Superior temporal gyrus (tissue), 1 donor: ENCODE data around the gene TMEM179.
"Not testable (repeated sequence)": the region's sequence is repeated elsewhere in the genome, so short reads cannot be mapped to it uniquely, and the experiment has no call there.

Experiments
- DNase-seq: peaks from one replicate; pipeline ENCODE4 v3.0.0-alpha.2; 2016; ENCODE audit errors: extremely low spot score

Gene TMEM179

DNA sequence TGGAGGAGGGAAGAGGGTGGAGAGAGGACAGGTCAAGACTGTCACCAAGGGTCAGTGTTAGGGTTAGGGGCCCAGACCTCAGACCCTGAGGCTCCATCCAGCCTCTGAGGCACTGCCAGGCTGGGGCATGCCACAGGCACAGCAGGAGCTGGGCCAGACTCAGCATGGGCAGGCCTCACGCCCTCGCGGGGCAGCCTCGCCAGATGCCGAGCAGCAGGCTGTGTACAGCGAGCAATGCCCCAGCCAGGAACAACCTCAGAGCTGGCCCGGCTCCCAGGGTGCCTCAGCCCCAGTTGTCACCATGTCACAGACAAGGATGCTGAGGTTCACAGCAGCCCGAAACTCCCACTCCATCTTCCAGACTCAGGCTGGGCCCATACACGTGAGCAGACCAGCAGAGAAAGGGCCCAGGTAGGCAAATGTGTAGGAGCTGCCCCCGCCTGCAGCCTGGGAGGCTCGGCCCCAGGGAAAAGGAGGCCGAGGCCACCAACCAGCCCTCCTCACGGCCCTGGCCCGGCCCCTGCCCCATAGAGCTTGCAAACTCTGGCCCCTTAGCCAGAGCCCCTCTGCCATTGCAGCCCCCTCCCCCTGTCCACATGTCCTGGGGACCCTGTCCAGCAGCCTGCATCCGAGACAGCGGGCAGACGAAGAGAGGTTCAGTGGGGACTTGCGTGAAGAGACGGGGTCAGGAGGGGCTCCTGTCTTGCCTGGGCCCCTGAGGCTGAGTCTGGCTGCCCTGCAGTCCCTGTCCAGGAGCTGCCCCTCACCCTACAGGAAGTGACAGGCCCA lies 17.5 kb downstream of the TMEM179 start:
- peak; percentile 44 for DNase-seq

DNA sequence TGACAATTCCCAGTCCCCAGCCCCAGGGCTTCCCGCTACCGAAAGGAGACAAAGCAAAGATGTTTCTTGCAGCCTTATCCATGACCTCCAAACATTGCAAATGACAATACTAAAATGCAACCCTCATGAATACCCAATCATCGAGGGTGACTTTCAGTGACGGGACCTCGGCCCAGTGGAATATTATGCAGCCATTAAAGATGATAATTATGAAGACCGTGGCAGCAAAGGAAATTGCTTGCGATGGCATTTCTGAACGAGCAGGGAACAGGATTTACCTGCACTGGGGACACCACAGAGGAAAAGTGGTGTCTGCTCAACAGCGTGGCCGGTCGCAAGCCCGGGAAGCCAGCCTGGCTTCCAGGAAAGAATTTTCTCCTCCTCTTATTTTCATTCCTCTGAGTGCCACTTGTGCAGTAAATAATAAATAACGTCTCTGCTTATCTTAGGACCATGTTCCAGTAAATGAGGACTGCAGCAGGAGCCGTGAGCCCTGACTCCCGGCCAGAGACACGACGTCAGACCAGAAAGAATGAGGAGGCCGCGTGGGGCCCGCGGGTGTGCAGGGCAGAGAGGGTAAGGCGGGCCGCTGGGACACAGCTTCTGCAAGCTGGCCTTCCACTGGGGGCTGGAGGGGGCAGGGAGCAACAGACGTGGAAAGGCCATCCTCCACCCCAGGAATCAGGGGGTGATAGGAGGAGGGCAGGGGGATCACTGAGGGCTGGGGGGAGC lies 18.4 kb downstream of the TMEM179 start:
- no peak for DNase-seq

DNA sequence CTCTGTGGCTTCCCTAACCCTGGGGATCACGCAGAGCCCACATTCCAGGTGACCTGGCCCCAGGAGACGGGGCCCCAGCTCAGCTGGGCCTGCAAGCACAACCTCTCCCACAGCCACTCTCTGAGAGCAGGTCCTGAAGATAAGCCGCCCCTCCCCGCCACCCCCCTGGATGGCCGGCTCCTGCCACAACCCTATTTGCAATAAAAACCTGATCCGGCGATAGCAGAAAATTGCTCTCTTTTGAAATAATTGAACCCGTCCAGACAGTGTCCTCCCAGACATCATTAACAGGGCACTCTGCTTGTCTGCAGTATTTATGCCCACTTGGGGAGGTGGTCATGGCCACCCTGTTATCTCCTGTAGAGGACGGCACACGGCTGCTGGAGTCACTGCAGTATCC lies 20.0 kb downstream of the TMEM179 start:
- no peak for DNase-seq

DNA sequence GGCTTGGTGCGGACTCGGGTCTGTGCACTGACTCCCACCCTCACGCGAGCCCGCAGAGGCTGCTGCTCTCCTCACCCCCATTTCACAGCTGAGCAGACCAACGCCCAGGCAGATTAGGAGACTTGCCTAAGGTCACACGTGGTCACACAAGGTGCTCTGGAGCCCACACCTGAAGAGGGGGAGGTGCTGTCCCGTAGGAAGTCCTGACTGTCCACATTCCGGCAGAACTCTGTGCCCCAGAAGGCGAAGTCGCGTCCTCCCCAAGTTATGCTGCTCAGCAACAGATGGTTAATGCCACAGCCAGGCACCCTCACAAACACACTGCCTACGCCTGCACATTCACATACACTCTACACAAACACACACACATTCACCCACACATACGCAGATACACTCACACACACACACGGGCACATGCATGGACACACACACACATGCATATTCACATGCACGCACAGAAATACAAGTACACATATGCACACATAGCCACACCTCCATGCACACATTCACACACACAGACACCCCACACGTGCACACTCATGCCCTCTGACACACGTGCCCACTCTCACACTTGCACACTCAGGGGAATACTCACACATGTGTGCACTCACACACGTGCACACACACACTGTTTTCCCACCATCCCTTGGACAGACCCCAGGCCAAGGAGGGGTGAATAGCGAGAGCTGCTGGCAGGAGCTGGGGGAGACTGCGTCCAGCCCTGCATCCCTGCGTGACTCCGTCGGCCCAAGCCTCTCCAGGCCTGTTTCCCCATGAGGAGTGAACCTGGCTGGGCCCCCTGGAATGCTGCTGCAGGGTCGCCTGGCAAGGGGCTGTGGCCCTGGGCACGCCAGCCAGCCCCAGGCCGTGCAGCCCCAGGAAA lies 20.9 kb downstream of the TMEM179 start:
- DNase-seq: no peak

DNA sequence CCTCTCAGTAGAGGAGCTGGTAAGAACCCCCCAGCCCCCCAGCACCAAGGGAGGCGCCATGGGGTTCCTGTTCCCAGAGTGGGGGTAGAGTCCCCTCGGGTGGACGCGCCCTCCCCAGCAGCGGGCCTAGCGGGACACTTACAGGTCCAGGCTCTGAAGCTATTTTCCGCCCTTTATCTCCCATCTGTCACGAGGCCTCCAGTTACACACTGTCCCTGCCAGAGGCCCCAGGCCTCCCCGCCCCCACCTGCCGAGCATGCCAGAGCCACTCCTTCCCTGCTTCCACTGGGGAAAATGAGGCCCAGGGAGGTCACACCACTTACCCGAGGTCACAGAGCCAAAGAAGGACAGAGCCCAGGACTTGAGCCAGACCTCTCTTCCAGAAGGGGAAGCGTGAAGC lies 21.9 kb downstream of the TMEM179 start:
- DNase-seq: no peak

DNA sequence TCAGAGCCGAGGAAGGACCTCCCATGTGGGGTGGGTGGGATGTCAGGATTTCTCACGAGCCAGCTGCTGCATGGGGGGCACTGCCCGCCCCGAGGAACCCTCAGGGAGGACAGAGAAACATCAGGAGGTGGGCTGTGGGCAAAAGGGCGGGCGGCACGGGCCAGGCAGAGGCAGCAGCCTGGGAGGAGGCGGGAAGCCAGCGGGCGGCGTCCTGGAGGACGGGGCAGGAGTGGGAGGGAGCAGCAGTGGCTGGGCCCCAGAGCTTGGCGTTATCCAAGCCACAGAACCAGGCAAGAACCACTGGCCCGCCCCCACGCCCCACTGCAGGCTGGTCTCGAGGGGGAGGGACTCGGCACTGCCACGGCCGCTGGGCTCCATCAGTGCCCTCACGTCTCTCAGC lies 22.6 kb downstream of the TMEM179 start:
- no peak for DNase-seq

DNA sequence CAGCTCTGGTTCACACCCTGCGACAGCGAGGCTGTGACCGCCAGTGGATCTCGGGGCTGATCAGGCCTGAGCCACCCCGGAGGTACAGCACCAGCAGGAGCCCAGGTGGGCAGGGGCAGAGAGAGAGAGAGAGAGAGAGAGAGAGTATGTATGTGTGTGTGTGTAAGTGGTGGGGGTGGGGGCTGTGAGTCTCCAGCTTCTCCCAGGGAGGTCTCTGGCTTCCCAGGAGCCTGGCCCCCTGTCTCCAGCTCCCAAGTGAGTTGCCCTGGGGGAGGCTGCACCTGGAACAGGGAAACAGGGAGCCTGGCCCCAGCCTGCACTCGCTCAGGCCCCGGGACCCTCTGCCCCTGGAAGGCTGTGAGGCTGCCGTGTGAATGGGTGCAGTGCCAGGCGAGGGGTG lies 23.1 kb downstream of the TMEM179 start:
- no peak for DNase-seq

DNA sequence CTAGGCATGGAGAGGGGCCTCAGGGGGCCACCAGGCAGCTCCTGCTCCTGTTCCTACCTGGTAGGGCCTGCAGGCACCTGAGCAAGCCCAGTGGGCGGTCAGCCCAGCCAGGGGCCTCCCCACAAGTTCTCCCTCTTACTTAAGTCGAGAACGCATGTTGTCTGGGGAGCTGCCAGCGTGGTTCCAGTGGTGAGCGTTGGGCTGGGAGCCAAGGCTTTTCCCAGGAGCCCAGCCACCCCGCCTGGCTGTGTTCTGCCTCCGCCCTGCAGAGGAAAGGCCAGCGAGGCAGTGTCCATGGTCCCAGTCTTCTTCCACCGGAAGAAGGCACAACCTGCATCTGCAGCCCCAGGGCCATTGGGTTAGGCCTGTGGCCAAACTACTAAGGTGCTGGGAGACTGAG lies 23.6 kb downstream of the TMEM179 start:
- DNase-seq: no peak

DNA sequence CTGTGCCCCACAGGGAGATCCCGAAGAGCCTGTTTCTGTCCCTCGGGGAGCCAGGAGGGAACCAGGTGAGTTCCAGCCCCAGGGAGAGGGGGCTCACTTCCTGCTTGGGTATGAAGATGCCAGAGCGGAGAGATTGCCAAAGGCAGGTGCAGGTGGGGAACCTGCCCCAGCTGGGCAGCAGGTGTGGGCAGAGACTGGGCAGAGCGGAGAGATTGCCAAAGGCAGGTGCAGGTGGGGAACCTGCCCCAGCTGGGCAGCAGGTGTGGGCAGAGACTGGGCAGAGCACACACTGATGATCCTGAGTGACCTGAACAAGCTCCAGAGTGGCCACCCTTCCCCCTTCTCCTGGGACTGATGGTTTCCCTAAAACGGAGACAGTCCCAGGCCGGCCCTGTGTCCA lies 24.6 kb downstream of the TMEM179 start:
- DNase-seq: not testable (repeated sequence)

DNA sequence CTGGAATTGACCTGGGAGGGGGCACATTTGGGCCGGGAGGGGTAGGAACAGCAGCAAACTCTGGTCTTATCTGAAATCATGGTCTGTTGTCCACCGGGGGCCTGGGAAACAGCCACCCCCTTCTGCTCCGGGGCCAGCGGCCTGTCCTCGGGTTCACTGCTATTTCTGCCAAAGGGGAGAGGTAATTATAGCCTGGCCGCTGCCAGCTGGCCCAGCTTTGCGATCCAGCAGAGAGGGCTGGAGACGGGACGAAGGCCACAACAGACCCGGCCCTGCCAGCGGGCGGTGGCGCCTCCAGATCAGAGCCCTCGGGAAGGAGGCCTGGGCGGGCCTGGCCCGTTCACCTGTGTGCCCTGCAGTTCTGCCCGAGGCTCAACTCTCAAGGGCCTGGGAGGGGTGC lies 25.1 kb downstream of the TMEM179 start, which contains the start of gene C14orf180:
Gene C14orf180 (plus strand): TSS at position 258 of the 400 bp plus-strand sequence. CDS start 6,667 bp downstream, outside the sequence.
- DNase-seq: no peak

DNA sequence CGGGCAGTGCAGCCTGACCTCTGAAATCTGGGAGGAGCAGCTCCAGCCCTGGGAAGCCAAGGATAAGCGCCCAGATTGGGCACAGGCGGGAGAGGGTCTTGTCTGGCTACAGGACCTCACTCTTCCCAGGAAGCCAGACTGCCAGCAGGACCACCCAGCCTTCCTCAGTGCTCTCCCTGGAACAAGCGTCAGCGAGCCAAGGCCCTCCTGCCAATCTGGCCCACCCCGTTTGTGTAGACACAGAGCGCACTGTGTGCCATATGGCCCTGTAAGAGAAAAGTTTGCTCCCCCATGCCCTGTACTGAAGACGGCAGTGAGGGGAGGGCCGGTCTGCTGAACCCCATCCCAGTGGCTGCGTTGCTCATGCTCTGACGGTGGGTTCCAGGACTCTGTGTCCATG lies 26.3 kb downstream of the TMEM179 start:
- DNase-seq: no peak

DNA sequence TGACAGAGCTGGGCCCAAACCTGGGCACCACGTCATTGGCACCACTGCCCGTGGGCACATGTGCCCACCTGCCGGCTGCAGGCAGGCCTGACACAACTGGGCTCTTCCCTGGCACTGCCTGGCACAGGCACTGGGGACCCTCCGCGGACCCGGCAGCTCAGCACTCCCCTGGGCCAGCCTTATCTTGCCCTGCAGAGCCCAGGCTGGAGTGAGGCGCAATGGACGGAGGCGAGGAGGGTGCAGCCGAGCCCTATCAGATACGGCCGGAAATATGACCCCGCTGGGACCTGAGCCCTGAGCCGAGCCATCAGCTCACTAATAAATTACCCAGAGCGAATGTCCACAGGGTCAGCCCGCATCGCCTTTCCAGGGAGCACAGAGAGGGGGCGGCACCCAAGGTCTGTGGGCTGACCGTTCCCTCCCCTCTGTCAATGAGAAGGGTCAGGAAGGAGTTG lies 26.7 kb downstream of the TMEM179 start:
- no peak for DNase-seq

DNA sequence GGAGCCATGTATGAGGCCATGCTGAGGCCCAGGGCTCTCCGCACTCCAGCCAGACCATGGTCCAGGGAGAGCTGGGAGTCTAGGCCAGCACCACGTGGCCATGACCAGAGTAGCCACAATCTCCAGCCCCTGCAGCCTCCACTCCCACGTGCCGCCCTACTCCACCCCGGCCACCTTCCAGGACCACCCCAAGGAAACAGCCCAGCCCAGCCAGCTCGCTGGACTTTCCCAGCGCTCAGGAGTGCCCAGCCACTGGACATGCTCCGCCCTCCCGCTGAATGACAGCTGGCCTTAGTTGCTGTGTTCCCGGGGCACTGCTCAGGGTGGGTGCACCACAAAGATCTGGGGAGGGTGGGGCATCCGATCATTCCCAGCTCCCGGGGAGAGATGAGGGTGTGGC lies 27.1 kb downstream of the TMEM179 start:
- no peak for DNase-seq

DNA sequence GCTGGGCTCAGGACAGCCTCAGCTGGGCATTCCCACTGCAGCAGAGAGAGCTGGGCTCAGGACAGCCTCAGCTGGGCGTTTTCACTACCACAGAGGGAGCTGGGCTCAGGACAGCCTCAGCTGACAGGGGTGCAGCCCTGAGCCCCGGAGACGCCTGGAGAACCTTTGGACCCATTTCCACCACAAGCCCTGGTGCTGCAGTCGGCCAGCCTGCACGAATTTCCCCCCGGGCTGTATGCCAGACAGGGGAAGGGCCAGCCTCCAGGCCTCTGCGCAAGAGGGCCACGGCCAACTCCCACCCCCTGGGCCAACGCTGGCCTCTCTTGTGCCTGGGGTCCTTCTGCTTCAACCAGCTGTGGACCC lies 27.6 kb downstream of the TMEM179 start:
- no peak for DNase-seq

DNA sequence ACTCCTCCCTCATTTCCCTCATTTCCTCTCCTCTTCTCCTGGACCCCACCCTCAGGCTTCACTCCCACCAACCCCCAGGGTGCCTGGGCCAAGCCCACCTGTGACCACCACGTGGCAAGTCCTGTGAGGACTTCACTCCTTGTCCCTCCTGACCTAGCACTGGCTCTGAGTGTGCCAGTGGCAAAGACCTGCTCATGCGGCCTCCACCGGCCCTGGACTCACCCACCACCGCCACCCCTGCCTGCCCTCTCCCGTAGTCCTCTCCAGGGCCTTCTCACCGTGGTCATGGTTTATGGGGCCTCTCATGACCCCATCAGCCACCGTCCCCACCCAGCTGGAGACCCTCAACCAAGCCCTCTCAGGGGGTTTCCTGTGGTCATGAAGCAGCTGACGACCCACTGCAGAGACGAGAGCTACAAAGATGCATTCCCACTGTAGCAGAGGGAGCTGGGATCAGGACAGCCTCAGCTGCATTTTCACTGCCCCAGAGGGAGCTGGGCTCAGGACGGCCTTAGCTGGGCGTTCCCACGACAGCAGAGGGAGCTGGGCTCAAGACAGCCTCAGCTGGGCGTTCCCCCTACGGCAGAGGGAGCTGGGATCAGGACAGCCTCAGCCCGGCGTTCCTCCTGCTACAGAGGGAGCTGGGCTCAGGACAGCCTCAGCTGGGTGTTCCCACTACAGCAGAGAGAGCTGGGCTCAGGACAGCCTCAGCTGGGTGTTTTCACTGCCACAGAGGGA lies 28.2 kb downstream of the TMEM179 start:
- DNase-seq: no peak

DNA sequence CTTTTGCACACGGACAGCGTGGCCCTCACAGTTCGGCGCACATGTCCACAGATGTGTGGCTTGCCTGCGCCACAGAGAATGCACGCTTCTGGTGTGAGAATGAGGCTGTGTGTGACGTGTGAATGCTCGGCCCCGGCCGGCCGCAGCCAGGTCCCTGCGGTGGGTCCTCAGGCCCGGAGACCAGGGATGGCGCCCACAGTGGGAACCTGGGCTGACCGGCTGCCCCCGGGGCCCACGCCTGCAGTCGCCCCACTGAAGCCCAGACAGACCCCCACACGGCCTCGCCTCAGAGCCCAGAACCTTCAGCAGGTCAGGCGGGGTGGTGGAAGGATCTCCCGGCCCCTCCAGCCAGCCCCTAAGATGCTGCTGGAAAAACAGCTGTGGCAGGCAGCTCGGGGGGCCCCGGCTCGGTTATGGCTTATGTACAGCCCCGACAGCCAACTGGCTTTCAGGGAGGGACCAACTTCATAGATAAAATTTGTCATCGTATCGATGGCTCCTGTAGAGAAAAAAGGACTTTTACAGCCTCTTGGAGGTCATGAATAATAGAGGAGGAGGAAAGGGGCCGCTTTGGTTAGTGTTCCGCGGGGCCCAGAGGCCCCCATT lies 29.5 kb downstream of the TMEM179 start:
- no peak for DNase-seq

DNA sequence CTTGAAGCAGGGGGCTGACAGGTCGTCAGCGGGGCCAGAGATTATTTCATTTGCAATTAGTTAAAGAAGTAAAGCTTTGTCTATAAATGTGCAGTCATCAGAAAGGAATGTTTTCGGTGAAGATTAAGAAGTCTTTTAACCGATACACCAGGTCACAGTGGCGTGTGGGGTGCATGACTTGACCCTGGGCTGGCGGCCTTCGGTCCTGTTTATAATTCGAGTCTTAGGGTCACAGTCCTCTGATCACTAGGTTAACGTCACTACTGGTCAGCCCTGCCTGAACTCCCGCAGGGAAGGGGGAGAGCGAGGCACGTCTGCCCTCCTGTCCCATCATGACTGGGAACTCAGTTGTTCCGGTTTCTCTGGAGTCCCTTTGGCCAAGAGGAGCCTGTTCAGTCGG lies 30.0 kb downstream of the TMEM179 start:
- DNase-seq: no peak

DNA sequence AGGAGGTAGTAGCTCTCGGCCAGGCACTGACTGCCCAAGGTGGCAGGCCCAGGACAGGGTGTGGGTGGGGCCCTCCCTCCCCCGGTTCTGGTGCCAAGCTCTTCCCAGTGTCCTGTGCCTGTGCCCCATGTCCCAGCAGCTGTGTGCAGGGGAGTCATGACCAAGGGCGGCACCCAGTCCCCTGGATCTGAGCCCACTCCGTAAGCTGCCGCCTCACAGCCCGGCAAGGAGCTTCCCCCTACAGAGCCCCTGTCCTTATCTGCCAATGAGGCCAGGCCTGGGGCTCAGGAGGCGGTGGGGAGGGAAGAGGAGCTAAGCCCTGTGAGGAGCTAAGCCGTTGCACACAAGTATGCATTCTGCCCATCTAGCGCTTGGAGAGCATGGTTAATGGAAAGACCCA lies 30.6 kb downstream of the TMEM179 start:
- no peak for DNase-seq

DNA sequence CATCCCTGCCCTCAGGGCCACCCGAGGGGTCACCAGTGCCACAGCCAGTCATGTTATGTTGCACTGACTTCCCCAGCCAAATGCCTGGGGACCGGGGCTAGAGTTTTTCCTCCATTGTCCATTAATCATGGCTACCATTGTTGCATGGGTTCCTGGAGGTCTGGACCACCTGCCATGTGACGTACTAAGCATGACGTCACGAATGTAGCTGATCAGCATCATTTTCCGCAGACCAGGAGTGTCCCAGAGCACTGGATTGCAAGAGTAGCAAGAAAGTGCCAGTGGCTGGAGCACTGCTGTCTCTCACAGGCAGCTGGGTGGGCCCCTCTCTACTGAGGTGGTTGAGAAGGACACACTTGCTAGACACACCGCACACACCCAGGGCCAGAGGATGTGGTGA lies 31.9 kb downstream of the TMEM179 start:
- DNase-seq: no peak

DNA sequence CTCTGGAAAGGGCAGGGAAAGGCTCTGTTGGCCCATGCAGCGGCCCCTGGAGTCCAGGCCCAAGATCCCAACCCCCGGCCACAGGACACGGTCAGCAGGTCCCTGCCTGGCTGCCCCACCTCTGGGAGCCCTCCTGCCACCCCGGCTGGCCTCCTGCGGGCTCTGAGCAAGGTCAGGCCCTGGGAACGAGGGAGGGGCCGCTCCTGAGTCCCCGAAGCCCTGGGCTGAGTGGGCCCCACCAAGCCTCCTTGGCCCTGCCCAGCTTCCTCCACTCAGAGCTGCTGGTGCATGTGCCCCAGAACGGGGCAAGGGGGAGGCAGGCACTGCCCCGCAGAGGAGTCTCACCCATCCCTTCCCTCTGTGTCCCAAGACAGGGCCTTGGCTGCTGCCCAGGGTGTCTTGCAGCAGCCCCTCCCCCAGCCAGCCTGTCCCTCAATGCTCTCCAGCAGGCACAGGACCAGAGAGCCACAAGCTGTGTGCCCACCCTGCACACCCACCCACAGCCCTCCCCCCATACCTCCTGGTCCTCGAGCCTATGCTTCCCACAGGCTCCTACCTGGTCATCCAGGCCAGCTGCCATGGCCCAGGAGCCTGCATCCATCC lies 32.4 kb downstream of the TMEM179 start:
- no peak for DNase-seq

DNA sequence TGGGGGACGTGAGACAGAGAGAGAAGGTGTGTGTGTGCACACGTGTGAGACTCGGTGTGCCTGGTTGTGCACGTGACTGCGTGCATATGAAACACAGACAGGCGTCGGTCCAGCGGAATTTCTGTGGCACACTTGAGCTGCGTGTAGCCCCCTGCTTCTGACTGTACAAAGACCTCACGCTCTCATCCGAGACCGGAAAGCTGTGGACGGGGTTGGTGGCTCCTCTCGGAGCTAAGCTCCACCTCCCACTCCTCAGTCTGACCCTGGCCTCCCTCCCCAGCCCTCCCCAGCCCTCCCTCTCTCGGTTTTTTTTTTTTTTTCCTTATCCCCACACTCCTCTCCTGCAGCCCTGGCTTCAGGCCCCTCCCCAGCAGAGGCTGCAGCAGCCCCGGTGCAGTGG lies 33.3 kb downstream of the TMEM179 start:
- no peak for DNase-seq
